B cell (primary cell): ENCODE data around the gene TECPR2. TPM values are rescaled to one million over a fixed set of nuclear protein-coding genes. Genes with fewer than 3 reads are reported as not detected.

Experiments
- ATAC-seq: fragments of 200-7000 bp; cut with Tn5 transposase; one replicate; pipeline ENCODE4 v1.10.0; 2021; ENCODE audit warnings: low read depth, mild to moderate bottlenecking, moderate number of reproducible peaks, moderate library complexity
- CTCF ChIA-PET: fragments of 350-600 bp; sonication (Branson Sonifier 250); formaldehyde crosslinking; loops from one replicate; lab custom pipeline; 2021; ENCODE audit warnings: antibody characterized with exemption, inconsistent platforms; lab: Charles Lee
- POLR2A ChIA-PET: fragments of 350-600 bp; sonication (Branson Sonifier 250); formaldehyde crosslinking; loops from one replicate; lab custom pipeline; 2021; ENCODE audit warnings: antibody characterized with exemption; lab: Charles Lee
- DNase-seq: peaks from one replicate; pipeline ENCODE4 v3.0.0; 2013
- H2AFZ ChIP-seq: 2 replicates; pipeline ENCODE4 v1.6.1; 2012; ENCODE audit warnings: mild to moderate bottlenecking, low read depth, low read length; ENCODE audit not compliant: insufficient read depth, poor library complexity, severe bottlenecking
- H3K27ac ChIP-seq, 2 donors: 1 replicate in 1 of 2; 2 replicates in 1 of 2; pipeline ENCODE4 v1.5.1; 2012 to 2013; ENCODE audit warnings: low read length in 2 of 2, mild to moderate bottlenecking in 2 of 2, moderate library complexity in 1 of 2
- H3K27me3 ChIP-seq, 4 experiments: fragments of 200-600 bp in 1 of 4; sonication (generic) in 1 of 4; replicated peaks in 1 of 4; 1 replicate in 2 of 4; 2 replicates in 2 of 4; pipeline versions ENCODE4 v1.6.1 to v1.7.0; 2013 to 2016; ENCODE audit warnings: low read length in 3 of 4, mild to moderate bottlenecking in 2 of 4, mixed read lengths in 1 of 4, moderate library complexity in 1 of 4; ENCODE audit not compliant: insufficient read depth in 4 of 4, control insufficient read depth in 3 of 4; ENCODE audit errors: control extremely low read depth in 1 of 4
- H3K36me3 ChIP-seq, 2 experiments: replicated peaks in 1 of 2; 1 replicate in 1 of 2; 2 replicates in 1 of 2; pipeline versions ENCODE4 v1.6.1 to v1.7.1; 2013; ENCODE audit warnings: low read length in 1 of 2; ENCODE audit not compliant: insufficient read depth in 2 of 2, control insufficient read depth in 1 of 2; ENCODE audit errors: control extremely low read depth in 1 of 2, extremely low read depth in 1 of 2
- H3K4me1 ChIP-seq, 2 donors: fragments of 200-600 bp in 1 of 2; sonication (generic) in 1 of 2; 1 replicate in 1 of 2; 2 replicates in 1 of 2; pipeline versions ENCODE4 v1.5.1 to v1.6.1; 2013 to 2017; ENCODE audit warnings: low read length in 2 of 2; ENCODE audit not compliant: control insufficient read depth in 2 of 2, insufficient read depth in 2 of 2
- H3K4me2 ChIP-seq: replicated peaks from 2 replicates; pipeline ENCODE3; 2012; ENCODE audit warnings: mild to moderate bottlenecking, low read depth, low read length; ENCODE audit not compliant: poor library complexity, severe bottlenecking
- H3K4me3 ChIP-seq, 5 experiments: fragments of 200-600 bp in 1 of 5; sonication (generic) in 1 of 5; 1 replicate in 3 of 5; 2 replicates in 2 of 5; pipeline versions ENCODE4 v1.5.1 to v1.7.0; 2011 to 2016; ENCODE audit warnings: low read length in 4 of 5, mild to moderate bottlenecking in 4 of 5, low read depth in 2 of 5, control low read depth in 1 of 5, moderate library complexity in 1 of 5; ENCODE audit not compliant: insufficient read depth in 1 of 5; ENCODE audit errors: control extremely low read depth in 1 of 5, extremely low read depth in 1 of 5
- H3K79me2 ChIP-seq: fragments of 200-600 bp; sonication (generic); one replicate; pipeline ENCODE4 v1.6.0; 2016; ENCODE audit warnings: low read length; ENCODE audit not compliant: control insufficient read depth, insufficient read depth
- H3K9ac ChIP-seq: fragments of 200-600 bp; sonication (generic); 2 replicates; pipeline ENCODE4 v1.6.1; 2017; ENCODE audit warnings: mild to moderate bottlenecking, low read length, moderate library complexity
- H3K9me3 ChIP-seq, 3 donors: one replicate each; pipeline versions ENCODE4 v1.6.1 to v1.7.1; 2013; ENCODE audit warnings: low read length in 2 of 3; ENCODE audit not compliant: control insufficient read depth in 2 of 3, insufficient read depth in 1 of 3; ENCODE audit errors: control extremely low read depth in 1 of 3
- H4K20me1 ChIP-seq: 2 replicates; pipeline ENCODE4 v1.6.0; 2012; ENCODE audit warnings: mild to moderate bottlenecking, low read length; ENCODE audit not compliant: insufficient read depth, control insufficient read depth, poor library complexity, severe bottlenecking
- H3K27ac Mint-ChIP-seq: one replicate; pipeline ENCODE4 v1.8.0; 2021; ENCODE audit warnings: mixed read lengths
- H3K27me3 Mint-ChIP-seq: one replicate; pipeline ENCODE4 v1.8.0; 2021; ENCODE audit warnings: mixed read lengths
- H3K4me1 Mint-ChIP-seq: one replicate; pipeline ENCODE4 v1.8.0; 2021; ENCODE audit warnings: mixed read lengths
- H3K4me3 Mint-ChIP-seq: one replicate; pipeline ENCODE4 v1.8.0; 2021; ENCODE audit warnings: mixed read lengths
- H3K9me3 Mint-ChIP-seq: one replicate; pipeline ENCODE4 v1.8.0; 2022; ENCODE audit warnings: mixed read lengths; ENCODE audit not compliant: insufficient read depth
- EZH2 ChIP-seq: IDR thresholded peaks from 2 replicates; pipeline ENCODE4 v1.6.1; 2012; ENCODE audit warnings: borderline replicate concordance, low read depth, mild to moderate bottlenecking, moderate library complexity, low read length; ENCODE audit not compliant: insufficient read depth, poor library complexity, severe bottlenecking
- WGBS: methylation state at CpG from one replicate; pipeline ENCODE4 v1.1.5; 2013; ENCODE audit warnings: missing lambda C conversion rate; ENCODE audit not compliant: insufficient coverage; 5-methylcytosine and 5-hydroxymethylcytosine counted together
- intact Hi-C: fragments of 100-400 bp; cut with micrococcal nuclease; formaldehyde crosslinking; loops from one replicate; pipeline ENCODE4 v1.10.0; 2022
- polyA plus RNA-seq: library from polyadenylated mRNA; depleted of rRNA; stranded (reverse); fragments of >200 nt; gene quantifications from 2 replicates; pipeline ENCODE4 v1.2.3, GENCODE V29; 2012
- total RNA-seq, 2 donors: library from RNA; stranded (reverse); fragments of 120-200 nt in 1 of 2; gene quantifications; 1 replicate in 1 of 2; 2 replicates in 1 of 2; pipeline versions ENCODE4 v1.2.3 to v1.2.4, GENCODE V29; 2013 to 2022
- TF ChIP-seq, protein P1 (sequence below): fragments of 200-600 bp; IDR thresholded peaks from one replicate; pipeline ENCODE4 v1.8.0; 2022; ENCODE audit warnings: antibody characterized with exemption, mild to moderate bottlenecking

TECPR2 gene
- total and polyA plus RNA-seq, 2 donors (not counting 1 experiment from before 2014, with no cell fraction given) = 4.7 to 10.8 TPM

- POLR2A ChIA-PET = no interaction called here
- H3K4me3 Mint-ChIP-seq = peak overlapping the region; percentile 13
These were observed 75.5 kb downstream of the TECPR2 start for GRCh38 chr14:102437997-102438915.

More at GRCh38 chr14:102437997-102438915, 75.5 kb downstream of the TECPR2 start:
- TF ChIP-seq, protein P1, sequence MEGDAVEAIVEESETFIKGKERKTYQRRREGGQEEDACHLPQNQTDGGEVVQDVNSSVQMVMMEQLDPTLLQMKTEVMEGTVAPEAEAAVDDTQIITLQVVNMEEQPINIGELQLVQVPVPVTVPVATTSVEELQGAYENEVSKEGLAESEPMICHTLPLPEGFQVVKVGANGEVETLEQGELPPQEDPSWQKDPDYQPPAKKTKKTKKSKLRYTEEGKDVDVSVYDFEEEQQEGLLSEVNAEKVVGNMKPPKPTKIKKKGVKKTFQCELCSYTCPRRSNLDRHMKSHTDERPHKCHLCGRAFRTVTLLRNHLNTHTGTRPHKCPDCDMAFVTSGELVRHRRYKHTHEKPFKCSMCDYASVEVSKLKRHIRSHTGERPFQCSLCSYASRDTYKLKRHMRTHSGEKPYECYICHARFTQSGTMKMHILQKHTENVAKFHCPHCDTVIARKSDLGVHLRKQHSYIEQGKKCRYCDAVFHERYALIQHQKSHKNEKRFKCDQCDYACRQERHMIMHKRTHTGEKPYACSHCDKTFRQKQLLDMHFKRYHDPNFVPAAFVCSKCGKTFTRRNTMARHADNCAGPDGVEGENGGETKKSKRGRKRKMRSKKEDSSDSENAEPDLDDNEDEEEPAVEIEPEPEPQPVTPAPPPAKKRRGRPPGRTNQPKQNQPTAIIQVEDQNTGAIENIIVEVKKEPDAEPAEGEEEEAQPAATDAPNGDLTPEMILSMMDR = peak; percentile 81
- TF ChIP-seq EZH2 = no peak
- H3K4me2 ChIP-seq = peak overlapping the region; percentile 54
- H3K27ac ChIP-seq = no peak overlapping the region
- no peaks in the 10 kb centered on the region for H3K27me3 Mint-ChIP-seq
- no peak overlapping the region for H3K27ac Mint-ChIP-seq
- no peaks in the 10 kb centered on the region for H3K79me2 ChIP-seq
- DNase-seq (peak; percentile 80), ATAC-seq (peak; percentile 58)
- 17% methylated on average over 23 of the region's 31 CpGs for WGBS
- H3K4me1 ChIP-seq = peaks cover 4 to 6% of the 10 kb centered on the region in 2 donors
- no peak overlapping the region for H3K9ac ChIP-seq
- CTCF ChIA-PET = interaction anchor here (0.6 to 6.2 kb wide), 22 partner anchors 8 to 667 kb away, joined by 3 to 118 read pairs (median 4); partner anchors contain the start of gene ANKRD9
- intact Hi-C loops = no loop called here
- H3K4me1 Mint-ChIP-seq = peaks cover 3% of the 10 kb centered on the region
- peaks cover 0 to 10% of the 10 kb centered on the region in 2 experiments for H3K36me3 ChIP-seq
- H3K9me3 Mint-ChIP-seq = no peaks in the 10 kb centered on the region
- no peaks in the 10 kb centered on the region for H3K9me3 ChIP-seq
- H3K4me3 ChIP-seq = no peak overlapping the region
- no peaks in the 10 kb centered on the region for H3K27me3 ChIP-seq
- peaks cover 6% of the 10 kb centered on the region for H4K20me1 ChIP-seq
- peak overlapping the region; percentile 53 for H2AFZ ChIP-seq
